Measurements from ENCODE around the gene TRIM37.
"Not testable (repeated sequence)": the region's sequence is repeated elsewhere in the genome, so short reads cannot be mapped to it uniquely, and the experiment has no call there.

The TRIM37 gene

GRCh38 chr17:59106463-59107305, at the start of gene TRIM37:
TSS of gene TRIM37 (minus strand) at chr17:59106880. CDS start at chr17:59106461, 419 bp downstream.
- peak; percentile 98 for DNase-seq

- peak; percentile 86 to 89 for DNase-seq
These were observed 48.9 kb upstream of the TRIM37 start, which contains the start of gene PRR11 for GRCh38 chr17:59155439-59156177. TSS of gene PRR11 (plus strand) at chr17:59155746. CDS start at chr17:59169753, 14,007 bp downstream.

- DNase-seq: peak; percentile 96 to 98
These were observed 48.2 kb upstream of the TRIM37 start, which contains the start of gene SKA2 for GRCh38 chr17:59154721-59155438. TSS of gene SKA2 (minus strand) at chr17:59155186. CDS start at chr17:59155163, 23 bp downstream.

DNA sequence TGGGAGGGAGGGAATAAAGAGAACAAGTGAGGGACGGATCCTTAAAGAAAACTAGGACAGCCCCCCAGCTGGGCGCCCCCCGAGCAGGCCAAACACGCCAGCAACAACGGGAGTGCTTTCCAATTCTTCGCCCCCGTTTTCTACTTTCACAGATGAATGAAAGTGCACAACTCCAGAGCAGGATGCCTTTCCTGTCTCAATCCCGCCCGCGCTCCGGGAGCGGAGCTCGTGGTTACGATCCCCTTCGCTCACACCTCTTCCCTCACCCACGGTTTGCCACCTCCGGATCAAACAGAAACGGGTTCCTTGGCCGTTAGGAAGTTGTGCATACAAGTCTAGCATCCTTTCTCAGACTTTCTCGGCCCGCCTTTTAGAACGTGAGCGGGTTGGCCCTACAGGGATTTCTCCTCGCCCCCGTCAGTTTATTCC, 47.6 kb upstream of the TRIM37 start:
- DNase-seq: peak; percentile 52 to 58

DNA sequence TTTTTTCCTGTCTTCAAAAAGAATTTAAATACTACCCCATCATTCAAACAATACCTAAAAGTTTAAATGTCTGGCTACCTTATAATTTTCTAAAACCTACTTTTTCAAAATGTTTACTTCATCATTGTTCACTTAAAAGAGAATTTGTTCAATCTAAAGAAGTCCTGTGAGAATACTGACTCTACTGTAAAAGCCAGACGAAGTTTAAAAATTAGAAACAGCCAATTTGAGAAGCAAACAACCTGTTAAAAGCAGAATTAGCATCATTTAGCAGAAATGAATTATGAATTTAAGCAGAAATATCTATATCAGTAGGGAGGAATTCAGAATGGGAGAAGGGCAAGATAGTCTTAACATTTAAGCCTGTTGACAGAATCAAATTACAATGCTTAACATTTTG, 46.2 kb upstream of the TRIM37 start:
- DNase-seq: no peak

GRCh38 chr17:59151591-59151990, 44.9 kb upstream of the TRIM37 start:
- DNase-seq: no peak

DNA sequence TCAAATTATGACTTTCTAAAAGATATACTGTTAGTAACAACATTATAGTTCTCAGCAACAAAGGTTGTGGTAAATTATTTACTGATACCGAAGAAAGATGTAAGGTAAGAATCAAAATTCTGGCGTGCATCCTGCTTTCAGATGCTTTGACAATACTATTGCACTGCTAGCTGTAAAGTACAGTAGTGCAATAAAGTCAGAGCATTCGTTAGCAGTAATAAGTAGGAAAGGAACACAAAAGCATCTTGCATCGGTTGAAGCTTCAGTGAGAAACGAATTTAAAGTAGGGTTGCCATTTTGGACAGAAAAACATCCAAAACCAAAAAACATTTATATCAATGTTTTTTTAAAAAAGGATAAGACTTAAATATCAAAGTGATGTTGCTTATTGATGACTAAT, 44.3 kb upstream of the TRIM37 start:
- DNase-seq: no peak

DNA sequence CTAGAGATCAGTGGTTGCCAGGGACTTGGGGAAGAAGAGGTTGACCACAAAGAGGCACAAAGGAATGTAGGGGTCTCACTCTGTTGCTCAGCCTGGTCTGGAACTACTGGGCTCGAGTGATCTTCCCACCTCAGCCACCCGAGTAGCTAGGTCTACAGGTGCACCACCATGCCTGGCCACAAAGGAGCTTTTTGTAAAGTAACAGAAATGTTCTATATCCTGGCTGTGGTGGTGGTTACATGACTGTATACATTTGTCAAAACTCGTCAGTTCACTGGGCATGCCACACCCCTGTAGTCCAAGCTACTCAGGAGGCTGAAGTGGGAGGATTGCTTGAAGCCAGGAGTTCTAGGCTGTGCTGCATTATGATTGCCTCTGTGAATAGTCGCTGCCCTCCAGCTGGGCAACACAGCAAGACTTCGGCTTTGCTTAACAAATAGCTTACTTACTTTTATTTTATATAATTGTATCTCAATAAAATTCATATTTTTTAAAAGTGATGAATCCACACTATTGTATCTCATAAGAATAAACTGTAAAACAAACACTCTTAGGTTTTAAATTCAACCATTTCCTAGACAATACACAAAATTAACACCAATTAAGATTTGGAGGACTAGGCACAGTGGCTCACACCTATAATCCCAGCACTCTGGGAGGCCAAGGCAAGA, 43.3 kb upstream of the TRIM37 start:
- DNase-seq: no peak

GRCh38 chr17:59149051-59149450, 42.4 kb upstream of the TRIM37 start:
- DNase-seq: no peak

GRCh38 chr17:59145571-59146096, 39.0 kb upstream of the TRIM37 start:
- DNase-seq: no peak

DNA sequence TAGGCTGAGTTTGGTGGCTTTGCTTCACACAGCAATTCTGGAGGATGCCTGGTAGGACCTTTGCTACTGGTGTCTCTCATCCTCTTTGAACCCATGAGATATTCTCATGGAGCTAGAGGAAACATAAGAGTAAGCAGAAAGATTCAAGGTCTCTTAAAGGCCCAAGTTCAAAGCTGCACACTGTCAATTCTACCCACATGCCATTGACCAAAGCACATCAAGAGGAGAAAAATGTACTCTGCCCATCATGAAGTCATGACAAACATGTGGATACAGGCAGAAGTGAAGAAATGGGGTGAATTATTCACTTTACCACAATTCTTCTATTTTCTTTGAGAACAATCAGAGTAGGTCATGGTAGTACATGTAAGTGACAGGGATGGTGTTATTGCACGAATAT, 35.2 kb upstream of the TRIM37 start:
- DNase-seq: no peak

- no peak for DNase-seq
These were observed 33.3 kb upstream of the TRIM37 start for GRCh38 chr17:59139939-59140338.

GRCh38 chr17:59138339-59138738, 31.7 kb upstream of the TRIM37 start:
- not testable (repeated sequence) for DNase-seq

DNA sequence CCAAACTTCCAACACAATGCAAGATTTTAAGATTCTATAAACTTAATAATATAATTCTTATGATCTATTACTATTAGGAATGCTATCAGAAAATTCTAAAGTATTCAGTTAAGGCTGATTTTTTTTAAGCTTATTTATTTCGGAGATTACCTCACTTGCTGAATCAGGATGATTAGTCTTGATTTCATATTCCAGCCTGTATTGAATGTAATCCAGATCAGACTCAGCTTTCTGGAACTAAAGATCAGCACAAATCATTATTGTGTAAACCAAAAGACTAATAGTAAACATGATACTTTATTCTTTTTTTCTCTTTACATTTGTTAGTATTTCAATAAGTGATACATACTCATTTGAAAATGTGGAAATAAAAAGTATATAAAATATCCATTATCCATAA, 24.5 kb upstream of the TRIM37 start:
- DNase-seq: no peak

DNA sequence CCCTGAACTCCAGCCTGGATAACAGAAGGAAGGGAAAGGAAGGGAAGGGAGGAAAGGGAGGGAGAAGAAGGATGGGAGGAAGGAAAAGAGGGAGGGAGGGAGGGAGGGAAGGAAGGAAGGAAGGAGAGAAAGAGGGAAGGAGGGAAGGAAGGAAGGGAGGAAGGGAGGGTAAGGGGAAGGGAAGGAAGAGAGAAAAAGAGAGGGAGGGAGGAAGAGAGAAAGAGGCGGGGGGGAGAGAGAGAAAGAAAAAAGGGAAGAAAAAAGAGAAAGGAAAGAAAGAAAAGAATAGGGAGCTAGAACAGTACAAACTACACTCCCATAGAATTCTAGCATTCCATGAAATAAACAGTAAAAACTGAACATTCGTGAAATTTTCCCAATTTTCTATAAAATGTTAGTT, 23.1 kb upstream of the TRIM37 start:
- DNase-seq: no peak

GRCh38 chr17:59126809-59127417, 20.2 kb upstream of the TRIM37 start:
- DNase-seq: no peak

- DNase-seq: no peak
These were observed 18.0 kb upstream of the TRIM37 start for GRCh38 chr17:59124665-59125064.

- no peak for DNase-seq
These were observed 15.3 kb upstream of the TRIM37 start for GRCh38 chr17:59121901-59122480.

- no peak for DNase-seq
These were observed 8.8 kb upstream of the TRIM37 start for GRCh38 chr17:59115474-59115873.

DNA sequence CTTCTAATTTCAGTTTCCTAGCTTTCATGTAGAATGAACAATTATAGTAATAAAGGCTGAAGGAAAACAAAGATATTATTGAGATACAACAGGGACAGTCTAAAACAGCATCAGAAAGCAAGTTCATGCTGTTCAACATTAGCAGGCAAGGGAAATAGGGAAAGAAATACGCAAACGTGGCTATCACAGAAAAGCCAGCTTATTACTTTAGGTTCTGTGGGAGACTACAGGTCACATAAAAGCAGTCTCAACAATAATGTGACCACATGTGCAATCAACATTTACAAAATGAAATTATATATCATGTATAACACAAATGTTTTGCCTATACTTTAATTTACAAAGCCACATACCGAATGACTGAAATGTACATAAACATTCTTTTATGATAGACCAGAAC, 4.9 kb upstream of the TRIM37 start:
- no peak for DNase-seq

GRCh38 chr17:59110973-59111372, 4.3 kb upstream of the TRIM37 start:
- no peak for DNase-seq

Measured in activated CD4-positive, alpha-beta T cell treated with anti-CD3 and anti-CD28 coated beads, Interleukin-2, amount 50 U/mL, for 48 hours (primary cell).